IPS DF 6.9 (cell line): ENCODE results near the gene CEP55.
"Not testable (repeated sequence)": the region's sequence is repeated elsewhere in the genome, so short reads cannot be mapped to it uniquely, and the experiment has no call there.

Source experiments
- DNase-seq: peaks from one replicate; pipeline ENCODE4 v3.0.0-alpha.2; 2013; ENCODE audit warnings: low read depth, low spot score
- H3K27ac ChIP-seq: one replicate; pipeline ENCODE4 v1.5.1; 2013; ENCODE audit warnings: low read length, control low read depth
- H3K27me3 ChIP-seq: 2 replicates; pipeline ENCODE4 v1.6.1; 2013; ENCODE audit warnings: mild to moderate bottlenecking, low read length; ENCODE audit not compliant: control insufficient read depth, insufficient read depth
- H3K36me3 ChIP-seq: 2 replicates; pipeline ENCODE4 v1.6.1; 2013; ENCODE audit warnings: low read length; ENCODE audit not compliant: control insufficient read depth, insufficient read depth
- H3K4me1 ChIP-seq: 2 replicates; pipeline ENCODE4 v1.6.1; 2013; ENCODE audit warnings: low read length; ENCODE audit not compliant: control insufficient read depth, insufficient read depth
- H3K4me3 ChIP-seq: 2 replicates; pipeline ENCODE4 v1.5.1; 2013; ENCODE audit warnings: mild to moderate bottlenecking, low read length
- H3K9me3 ChIP-seq: 2 replicates; pipeline ENCODE4 v1.6.1; 2013; ENCODE audit warnings: low read length, inconsistent platforms; ENCODE audit not compliant: control insufficient read depth, insufficient read depth
- WGBS: extraction: QIAGEN DNeasy Blood & Tissue Kit; methylation state at CpG from one replicate; pipeline ENCODE4 v1.1.7; 2013; ENCODE audit warnings: mixed read lengths, missing lambda C conversion rate; ENCODE audit not compliant: insufficient read length, insufficient coverage; 5-methylcytosine and 5-hydroxymethylcytosine counted together

CEP55 gene

DNA sequence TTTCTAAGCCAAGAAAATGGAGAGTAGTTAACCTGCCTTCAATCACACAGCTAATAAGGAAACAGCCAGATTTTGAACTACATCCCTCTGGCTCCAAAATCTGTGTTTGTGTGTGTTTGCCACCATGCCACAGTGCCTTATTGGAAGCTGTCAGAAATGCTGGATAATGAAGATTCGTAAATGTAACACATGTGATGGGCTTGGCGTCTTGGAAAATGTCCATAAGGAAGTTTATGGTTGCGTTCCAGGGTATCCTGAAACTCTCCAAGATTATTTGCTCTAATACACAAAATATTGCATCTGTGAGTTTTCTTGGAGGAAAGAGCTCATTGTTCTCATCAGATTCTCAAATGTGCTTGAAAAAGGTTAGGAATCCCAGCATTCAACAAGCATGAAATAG is 36.9 kb upstream of the CEP55 start:
- no peaks in the 10 kb centered on the region for H3K27me3 ChIP-seq
- H3K4me1 ChIP-seq: no peaks in the 10 kb centered on the region
- DNase-seq: no peak
- H3K9me3 ChIP-seq: no peaks in the 10 kb centered on the region
- no CpG with 5 or more reads among the region's 3 CpGs for WGBS
- no peaks in the 10 kb centered on the region for H3K36me3 ChIP-seq
- H3K27ac ChIP-seq: no peak overlapping the region
- H3K4me3 ChIP-seq: no peak overlapping the region

DNA sequence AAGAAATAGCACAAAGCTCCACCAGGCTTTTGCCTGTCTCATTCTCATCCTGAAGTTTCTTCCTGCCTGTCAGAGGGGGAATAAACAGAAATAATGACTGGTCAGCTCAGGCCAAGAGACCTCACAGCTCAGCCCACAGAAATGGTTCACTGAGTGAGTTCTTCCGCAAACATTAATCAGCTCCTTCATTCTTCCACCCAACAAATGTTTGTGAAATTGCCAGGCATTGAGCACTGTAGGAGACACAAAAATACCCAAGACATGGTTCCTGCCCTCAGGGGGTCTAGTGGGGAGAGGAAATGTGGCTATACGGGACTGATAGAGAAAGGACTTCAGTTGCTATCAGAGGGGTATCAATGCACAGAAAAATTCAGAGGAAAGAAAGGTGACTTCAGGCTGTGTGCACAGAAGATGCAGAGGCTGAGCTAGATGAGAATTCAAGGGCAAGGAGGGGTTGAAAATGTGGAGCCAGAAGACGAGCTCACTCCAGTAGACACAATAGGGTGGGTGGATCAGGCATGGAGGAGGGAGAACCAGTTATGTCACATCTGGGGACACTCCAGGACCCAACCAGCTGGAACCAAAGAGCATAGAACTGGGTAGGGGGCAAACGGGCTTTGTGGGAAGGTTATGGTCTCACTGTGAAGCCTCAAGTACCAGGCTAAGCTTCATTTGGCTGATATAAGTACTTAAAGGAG is 35.2 kb upstream of the CEP55 start:
- Histone ChIP-seq H3K4me3 (no peak overlapping the region), H3K4me1 (no peaks in the 10 kb centered on the region), H3K9me3 (no peaks in the 10 kb centered on the region), H3K27ac (no peak overlapping the region), H3K36me3 (no peaks in the 10 kb centered on the region), H3K27me3 (no peaks in the 10 kb centered on the region)
- WGBS: no CpG with 5 or more reads among the region's 4 CpGs
- DNase-seq: no peak

DNA sequence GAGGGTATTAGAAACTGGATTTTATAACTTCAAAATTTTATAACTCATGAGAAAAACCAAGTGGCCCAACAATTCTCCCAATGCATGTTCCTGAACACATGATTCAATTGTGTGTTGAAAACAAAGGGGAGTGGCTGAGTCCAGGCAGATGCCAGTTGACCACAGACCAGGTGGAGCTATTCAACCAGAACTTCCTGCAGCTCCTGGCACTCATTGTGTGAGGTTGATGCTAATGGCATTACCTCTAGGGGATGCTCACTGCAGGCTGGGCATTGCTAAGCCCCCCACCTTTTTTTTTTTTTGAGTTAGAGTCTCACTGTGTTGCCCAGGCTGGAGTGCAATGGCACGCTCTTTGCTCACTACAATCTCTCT is 34.6 kb upstream of the CEP55 start:
- Histone ChIP-seq H3K4me3 (no peak overlapping the region), H3K9me3 (no peaks in the 10 kb centered on the region), H3K36me3 (no peaks in the 10 kb centered on the region), H3K27ac (no peak overlapping the region), H3K27me3 (no peaks in the 10 kb centered on the region), H3K4me1 (no peaks in the 10 kb centered on the region)
- WGBS: no CpG with 5 or more reads among the region's 1 CpG
- no peak for DNase-seq

DNA sequence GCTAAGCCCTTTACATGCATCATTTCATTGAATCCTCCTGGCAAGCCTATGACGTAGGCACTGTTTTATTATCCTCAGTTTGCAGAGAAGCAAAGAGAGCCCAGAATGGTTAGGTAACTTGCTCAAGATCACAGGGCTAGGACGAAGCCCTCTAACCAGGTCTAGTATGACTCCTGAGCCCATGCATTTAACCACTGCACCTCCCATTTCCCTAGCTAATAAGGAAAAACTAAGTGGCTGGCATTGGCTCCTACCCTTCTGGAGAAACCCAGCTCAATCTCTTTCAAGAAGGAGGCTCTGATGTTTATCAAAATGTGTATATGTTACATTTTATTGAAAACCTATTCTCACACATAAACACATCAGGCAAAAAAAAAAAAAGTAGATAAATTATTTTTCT is 34.0 kb upstream of the CEP55 start:
- DNase-seq: no peak
- no CpG with 5 or more reads among the region's 2 CpGs for WGBS
- no peaks in the 10 kb centered on the region for H3K36me3 ChIP-seq
- H3K27ac ChIP-seq: no peak overlapping the region
- H3K27me3 ChIP-seq: no peaks in the 10 kb centered on the region
- no peaks in the 10 kb centered on the region for H3K9me3 ChIP-seq
- no peak overlapping the region for H3K4me3 ChIP-seq
- H3K4me1 ChIP-seq: no peaks in the 10 kb centered on the region

- no peaks in the 10 kb centered on the region for H3K27me3 ChIP-seq
- no peak overlapping the region for H3K27ac ChIP-seq
- DNase-seq: no peak
- WGBS: no CpG with 5 or more reads among the region's 9 CpGs
- H3K36me3 ChIP-seq: no peaks in the 10 kb centered on the region
- H3K9me3 ChIP-seq: no peaks in the 10 kb centered on the region
- H3K4me3 ChIP-seq: no peak overlapping the region
- H3K4me1 ChIP-seq: no peaks in the 10 kb centered on the region
Observed at GRCh38 chr10:93462881-93463280, 33.5 kb upstream of the CEP55 start.

DNA sequence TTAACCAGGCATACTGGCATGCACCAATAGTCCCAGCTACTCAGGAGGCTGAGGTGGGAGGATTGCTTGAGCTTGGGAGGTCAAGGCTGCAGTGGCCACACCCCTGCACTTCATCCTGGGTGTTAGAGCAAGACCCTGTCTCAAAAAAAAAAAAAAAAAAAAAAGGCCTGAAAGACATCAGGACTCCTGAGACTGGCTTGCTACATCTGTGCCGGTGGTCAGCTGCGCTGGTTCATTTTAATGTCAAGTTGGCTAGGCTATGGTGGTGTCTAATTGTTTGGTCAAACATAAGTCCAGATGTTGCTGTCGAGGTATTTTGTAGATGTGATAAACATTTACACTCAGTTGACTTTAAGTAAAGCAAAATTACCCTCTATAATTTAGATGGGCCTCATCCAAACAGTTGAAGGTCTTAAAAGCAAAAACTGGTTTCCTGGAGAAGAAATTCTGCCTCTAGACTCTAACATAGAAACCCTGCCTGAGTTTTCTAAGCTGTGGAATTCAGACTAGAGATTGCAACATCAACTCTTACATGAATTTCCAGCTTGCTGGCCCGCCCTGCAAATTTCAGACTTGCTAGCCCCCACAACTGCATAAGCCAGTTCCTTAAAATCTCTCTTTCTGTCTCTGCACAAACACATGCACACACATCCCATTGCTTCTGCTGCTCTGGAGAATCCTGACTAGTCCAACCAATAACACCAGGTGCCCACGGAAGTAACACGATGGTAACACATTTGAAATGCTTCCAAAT is 32.5 kb upstream of the CEP55 start:
- H3K27ac ChIP-seq: no peak overlapping the region
- no peaks in the 10 kb centered on the region for H3K36me3 ChIP-seq
- no CpG with 5 or more reads among the region's 6 CpGs for WGBS
- no peaks in the 10 kb centered on the region for H3K9me3 ChIP-seq
- H3K4me1 ChIP-seq: no peaks in the 10 kb centered on the region
- no peaks in the 10 kb centered on the region for H3K27me3 ChIP-seq
- DNase-seq: no peak
- H3K4me3 ChIP-seq: no peak overlapping the region

- Histone ChIP-seq H3K4me3 (no peak overlapping the region), H3K4me1 (no peaks in the 10 kb centered on the region), H3K27me3 (no peaks in the 10 kb centered on the region), H3K36me3 (no peaks in the 10 kb centered on the region), H3K27ac (no peak overlapping the region), H3K9me3 (no peaks in the 10 kb centered on the region)
- WGBS: no CpG with 5 or more reads among the region's 5 CpGs
- DNase-seq: no peak
Observed at GRCh38 chr10:93464776-93465388, 31.5 kb upstream of the CEP55 start.

- Histone ChIP-seq H3K27me3 (no peaks in the 10 kb centered on the region), H3K27ac (no peak overlapping the region), H3K9me3 (no peaks in the 10 kb centered on the region), H3K36me3 (no peaks in the 10 kb centered on the region), H3K4me1 (no peaks in the 10 kb centered on the region), H3K4me3 (no peak overlapping the region)
- no peak for DNase-seq
- WGBS: no CpG with 5 or more reads among the region's 8 CpGs
Observed at GRCh38 chr10:93465806-93466675, 30.4 kb upstream of the CEP55 start.

- not testable (repeated sequence) for DNase-seq, H3K27me3 ChIP-seq, H3K4me3 ChIP-seq, H3K9me3 ChIP-seq, H3K4me1 ChIP-seq, H3K36me3 ChIP-seq, H3K27ac ChIP-seq
- WGBS: no CpG with 5 or more reads among the region's 4 CpGs
Observed at GRCh38 chr10:93467635-93468034, 28.8 kb upstream of the CEP55 start.
